HL-60 (cell line): ENCODE results near the gene KNSTRN.

Source experiments
- DNase-seq, 2 experiments: peaks; one replicate each; pipeline ENCODE4 v3.0.0-alpha.2; 2010 to 2020; ENCODE audit warnings: low read depth in 1 of 2, low spot score in 1 of 2
- H3K27ac ChIP-seq: fragments of 250-450 bp; sonication (Bioruptor Pico); replicated peaks from 2 replicates; pipeline ENCODE4 v1.5.1; 2020; ENCODE audit warnings: mild to moderate bottlenecking, moderate library complexity
- H3K27me3 ChIP-seq: fragments of 250-450 bp; sonication (Bioruptor Pico); 2 replicates; pipeline ENCODE4 v1.5.1; 2021; ENCODE audit warnings: mild to moderate bottlenecking, moderate library complexity; ENCODE audit not compliant: insufficient read depth, poor library complexity, severe bottlenecking
- H3K4me3 ChIP-seq: replicated peaks from 2 replicates; pipeline ENCODE4 v1.5.1; 2011; ENCODE audit warnings: mild to moderate bottlenecking, control low read depth, low read length; ENCODE audit not compliant: insufficient read depth
- CTCF ChIP-seq: IDR thresholded peaks from one replicate; pipeline ENCODE4 v1.5.1; 2011; ENCODE audit warnings: low read length, control low read depth, inconsistent platforms; ENCODE audit not compliant: insufficient read depth
- GABPA ChIP-seq: IDR thresholded peaks from 2 replicates; pipeline ENCODE4 v1.6.1; 2012; ENCODE audit warnings: low read depth
- POLR2AphosphoS5 ChIP-seq: IDR thresholded peaks from 2 replicates; pipeline ENCODE4 v1.6.1; 2012; ENCODE audit warnings: low read depth
- REST ChIP-seq: IDR thresholded peaks from 2 replicates; pipeline ENCODE4 v1.6.1; 2012; ENCODE audit warnings: low read depth; ENCODE audit not compliant: insufficient replicate concordance
- SPI1 ChIP-seq: IDR thresholded peaks from 2 replicates; pipeline ENCODE4 v1.6.1; 2012; ENCODE audit warnings: low read depth, mild to moderate bottlenecking, borderline replicate concordance

The KNSTRN gene

GRCh38 chr15:40367686-40368611 lies 14.6 kb upstream of the KNSTRN start:
- TF ChIP-seq GABPA = no peak
- TF ChIP-seq REST = no peak
- TF ChIP-seq POLR2AphosphoS5 = peak; percentile 65; the same call in 1 of the 2 replicates
- peak; percentile 74 for TF ChIP-seq CTCF
- TF ChIP-seq SPI1 = peak; percentile 43; the same call in 1 of the 2 replicates
- H3K27ac ChIP-seq = peak overlapping the region; percentile 61
- peak overlapping the region; percentile 51 for H3K4me3 ChIP-seq
- DNase-seq = peak; percentile 91 to 92
- no peaks in the 10 kb centered on the region for H3K27me3 ChIP-seq

DNA sequence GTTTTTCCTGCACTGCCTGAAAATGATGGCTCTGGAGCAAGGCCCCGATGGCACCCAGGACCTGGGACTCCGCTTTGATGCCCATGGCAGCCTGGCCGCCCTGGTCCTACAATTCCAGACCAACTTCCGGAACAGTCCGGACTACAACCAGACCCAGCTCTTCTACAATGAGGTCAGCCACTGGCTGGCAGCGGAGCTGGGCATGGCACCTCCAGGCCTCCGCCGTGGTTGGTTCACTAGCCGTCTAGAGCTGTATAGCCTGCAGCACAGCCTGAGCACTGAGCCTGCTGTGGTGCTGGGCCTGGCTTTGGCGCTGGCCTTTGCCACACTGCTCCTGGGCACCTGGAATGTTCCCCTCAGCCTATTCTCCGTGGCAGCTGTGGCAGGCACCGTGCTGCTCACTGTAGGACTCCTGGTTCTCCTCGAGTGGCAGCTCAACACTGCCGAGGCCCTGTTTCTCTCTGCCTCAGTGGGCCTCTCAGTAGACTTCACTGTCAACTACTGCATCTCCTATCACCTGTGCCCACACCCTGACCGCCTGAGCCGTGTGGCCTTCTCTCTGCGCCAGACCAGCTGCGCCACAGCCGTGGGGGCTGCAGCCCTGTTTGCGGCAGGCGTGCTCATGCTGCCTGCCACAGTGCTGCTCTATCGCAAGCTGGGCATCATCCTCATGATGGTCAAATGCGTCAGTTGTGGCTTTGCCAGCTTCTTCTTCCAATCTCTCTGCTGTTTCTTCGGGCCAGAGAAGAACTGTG lies 13.6 kb upstream of the KNSTRN start:
- Histone ChIP-seq H3K4me3 (no peak overlapping the region), H3K27me3 (no peaks in the 10 kb centered on the region), H3K27ac (no peak overlapping the region)
- DNase-seq = no peak
- no peak for TF ChIP-seq GABPA
- TF ChIP-seq REST = no peak
- no peak for TF ChIP-seq CTCF
- TF ChIP-seq SPI1 = no peak
- TF ChIP-seq POLR2AphosphoS5 = no peak

- TF ChIP-seq GABPA = no peak
- no peak for TF ChIP-seq REST
- no peak for TF ChIP-seq POLR2AphosphoS5
- no peak for TF ChIP-seq CTCF
- no peak for TF ChIP-seq SPI1
- Histone ChIP-seq H3K27me3 (no peaks in the 10 kb centered on the region), H3K27ac (no peak overlapping the region), H3K4me3 (no peak overlapping the region)
- no peak for DNase-seq
Measured at GRCh38 chr15:40369474-40369869, 13.0 kb upstream of the KNSTRN start.
